K562 (cell line): Measurements from ENCODE around the gene HSD17B8. TPM values are rescaled to one million over a fixed set of nuclear protein-coding genes. Genes with fewer than 3 reads are reported as not detected.

Experiments used
- BDP1 ChIP-seq: IDR thresholded peaks from 3 replicates; pipeline ENCODE4 v1.6.1; 2011; ENCODE audit not compliant: insufficient read length, insufficient read depth
- CSDE1 ChIP-seq, 2 experiments: fragments of 450-650 bp; IDR thresholded peaks; 2 replicates each; pipeline ENCODE4 v1.6.1; 2016; ENCODE audit warnings: mild to moderate bottlenecking in 1 of 2
- FOXK2 ChIP-seq, 2 experiments: fragments of 450-650 bp; IDR thresholded peaks in 1 of 2; conservative IDR thresholded peaks in 1 of 2; 2 replicates each; pipeline ENCODE4 v1.6.1; 2016; ENCODE audit warnings: low read depth in 2 of 2, mild to moderate bottlenecking in 1 of 2
- MYC ChIP-seq, 2 experiments: fragments of 250-450 bp in 1 of 2; sonication (Bioruptor Pico) in 1 of 2; IDR thresholded peaks; 2 replicates each; pipeline versions ENCODE4 v1.5.1 to v1.6.1; 2012 to 2021; ENCODE audit warnings: low read depth in 2 of 2, borderline replicate concordance in 1 of 2, improper control_type of control experiment in 1 of 2, low read length in 1 of 2, mild to moderate bottlenecking in 1 of 2, moderate library complexity in 1 of 2
- RBFOX2 ChIP-seq: fragments of 200-400 bp; formaldehyde crosslinking; IDR thresholded peaks from 2 replicates; pipeline ENCODE4 v1.6.1; 2017; ENCODE audit warnings: low read depth, mild to moderate bottlenecking, low read length, moderate library complexity
- SREBF2 ChIP-seq: sonication (generic); formaldehyde crosslinking; IDR thresholded peaks from 2 replicates; pipeline ENCODE4 v1.4.0; 2020; ENCODE audit warnings: mild to moderate bottlenecking, missing genetic modification reagents
- STAT5B ChIP-seq: fragments of 250-450 bp; sonication (Bioruptor Pico); IDR thresholded peaks from 2 replicates; pipeline ENCODE4 v1.8.0; 2021; ENCODE audit warnings: mild to moderate bottlenecking, inconsistent platforms
- ZBTB7A ChIP-seq: IDR thresholded peaks from 2 replicates; pipeline ENCODE4 v1.6.1; 2011; ENCODE audit warnings: low read depth, mild to moderate bottlenecking, low read length, moderate library complexity, borderline replicate concordance; ENCODE audit not compliant: control insufficient read depth
- ZFX ChIP-seq: sonication (generic); formaldehyde crosslinking; IDR thresholded peaks from 2 replicates; pipeline ENCODE4 v1.8.0; 2022; ENCODE audit warnings: mild to moderate bottlenecking, missing genetic modification reagents, moderate library complexity
- ZKSCAN1 ChIP-seq: fragments of 150-350 bp; IDR thresholded peaks from 2 replicates; pipeline ENCODE4 v1.6.1; 2016; ENCODE audit warnings: low read depth, low read length
- ZNF282 ChIP-seq: sonication (generic); formaldehyde crosslinking; IDR thresholded peaks from 2 replicates; pipeline ENCODE4 v1.8.1; 2023; ENCODE audit warnings: missing genetic modification reagents
- ZNF431 ChIP-seq: sonication (generic); formaldehyde crosslinking; IDR thresholded peaks from 2 replicates; pipeline ENCODE4 v1.8.0; 2022; ENCODE audit warnings: mild to moderate bottlenecking, missing genetic modification reagents
- ZNF444 ChIP-seq: fragments of 250-450 bp; sonication (Bioruptor Pico); IDR thresholded peaks from 2 replicates; pipeline ENCODE4 v1.4.0; 2020; ENCODE audit warnings: mild to moderate bottlenecking, moderate library complexity
- ZNF77 ChIP-seq: fragments of 250-450 bp; sonication (Bioruptor Pico); IDR thresholded peaks from 2 replicates; pipeline ENCODE4 v1.5.0; 2020
- polyA plus RNA-seq, 8 experiments: library from polyadenylated mRNA; depleted of rRNA in 4 of 8; stranded (reverse) in 5 of 8; unstranded in 3 of 8; fragments of >200 nt; fragmentation: Nextera tagmentation in 2 of 8; fragmentation: Illumina TruSeq in 1 of 8; extraction: Ambion mirVana in 2 of 8; extraction: Trizol in 1 of 8; gene quantifications; 2 replicates each; pipeline versions ENCODE4 v1.2.1 to v1.2.3, GENCODE V29; 2011 to 2014; ENCODE audit warnings: inconsistent platforms in 1 of 8, missing spikeins in 1 of 8
- total RNA-seq, 7 experiments: library from RNA; depleted of rRNA in 6 of 7; stranded (reverse); fragments of >200 nt in 6 of 7; fragmentation: Illumina TruSeq in 2 of 7; extraction: Trizol in 2 of 7; gene quantifications; 2 replicates each; pipeline versions ENCODE4 v1.2.1 to v1.2.3, GENCODE V29; 2011 to 2021; ENCODE audit warnings: low replicate concordance in 1 of 7
- TF ChIP-seq, protein P1 (sequence below): sonication (generic); formaldehyde crosslinking; IDR thresholded peaks from 2 replicates; pipeline ENCODE4 v1.8.0; 2022; ENCODE audit warnings: missing genetic modification reagents, mild to moderate bottlenecking, moderate library complexity, borderline replicate concordance
- TF ChIP-seq, protein P2 (sequence below), 2 experiments: IDR thresholded peaks; 2 replicates each; pipeline ENCODE4 v1.6.1; 2011; ENCODE audit warnings: borderline replicate concordance in 1 of 2, control low read depth in 1 of 2, low read depth in 1 of 2, low read length in 1 of 2, mild to moderate bottlenecking in 1 of 2, mixed read lengths in 1 of 2, moderate library complexity in 1 of 2; ENCODE audit not compliant: insufficient read depth in 1 of 2, insufficient read length in 1 of 2, poor library complexity in 1 of 2, severe bottlenecking in 1 of 2; ENCODE audit errors: extremely low read depth in 1 of 2
- TF ChIP-seq, protein P3 (sequence below): fragments of 250-450 bp; sonication (Bioruptor Pico); IDR thresholded peaks from 2 replicates; pipeline ENCODE4 v1.4.0; 2020; ENCODE audit warnings: mild to moderate bottlenecking, moderate library complexity
- TF ChIP-seq, protein P4 (sequence below), 3 experiments: fragments of 200-800 bp in 1 of 3; sonication (Bioruptor generic) in 1 of 3; sonication (generic) in 1 of 3; formaldehyde crosslinking in 1 of 3; IDR thresholded peaks; 2 replicates each; pipeline versions ENCODE4 v1.6.1 to v1.8.0; 2016 to 2022; ENCODE audit warnings: mild to moderate bottlenecking in 2 of 3, missing compliant biosample characterization in 2 of 3, missing genetic modification characterization in 2 of 3, missing genetic modification reagents in 1 of 3

HSD17B8 gene
- total and polyA plus RNA-seq, 9 of the 15 experiments (the other 6 are each of a cell fraction or from before 2014, with no cell fraction given): 3.7 to 35.2 (median 14.2) TPM

DNA sequence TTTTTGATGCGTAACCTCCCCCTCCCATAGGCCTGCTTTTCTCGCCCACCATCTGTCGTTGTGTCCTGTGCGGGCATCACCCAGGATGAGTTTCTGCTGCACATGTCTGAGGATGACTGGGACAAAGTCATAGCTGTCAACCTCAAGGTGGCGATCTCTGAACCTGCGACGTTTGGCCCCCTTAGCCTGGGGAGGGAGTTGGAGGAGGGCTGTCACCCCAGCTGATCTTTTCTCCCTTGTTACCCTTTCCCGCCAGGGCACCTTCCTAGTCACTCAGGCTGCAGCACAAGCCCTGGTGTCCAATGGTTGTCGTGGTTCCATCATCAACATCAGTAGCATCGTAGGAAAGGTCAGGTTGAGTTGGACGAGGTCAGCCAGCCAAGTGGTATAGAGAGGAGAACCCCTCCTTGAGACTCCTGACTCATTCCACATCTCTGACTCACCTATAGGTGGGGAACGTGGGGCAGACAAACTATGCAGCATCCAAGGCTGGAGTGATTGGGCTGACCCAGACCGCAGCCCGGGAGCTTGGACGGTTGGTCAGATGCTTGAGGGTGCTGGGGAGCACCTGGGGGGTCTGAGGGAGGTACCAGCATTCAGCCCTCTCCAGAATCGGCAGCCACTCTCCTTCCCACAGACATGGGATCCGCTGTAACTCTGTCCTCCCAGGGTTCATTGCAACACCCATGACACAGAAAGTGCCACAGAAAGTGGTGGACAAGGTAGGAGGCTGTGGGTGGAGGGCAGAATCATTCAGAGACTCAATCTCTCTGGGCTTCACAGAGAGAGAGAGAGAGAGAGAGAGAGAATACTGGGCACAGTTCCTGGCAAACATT, 954 bp downstream of the HSD17B8 start (continued):
- TF ChIP-seq, protein P1, sequence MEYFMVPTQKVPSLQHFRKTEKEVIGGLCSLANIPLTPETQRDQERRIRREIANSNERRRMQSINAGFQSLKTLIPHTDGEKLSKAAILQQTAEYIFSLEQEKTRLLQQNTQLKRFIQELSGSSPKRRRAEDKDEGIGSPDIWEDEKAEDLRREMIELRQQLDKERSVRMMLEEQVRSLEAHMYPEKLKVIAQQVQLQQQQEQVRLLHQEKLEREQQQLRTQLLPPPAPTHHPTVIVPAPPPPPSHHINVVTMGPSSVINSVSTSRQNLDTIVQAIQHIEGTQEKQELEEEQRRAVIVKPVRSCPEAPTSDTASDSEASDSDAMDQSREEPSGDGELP (CRISPR knock-in tag): peak; percentile 73
- TF ChIP-seq ZNF431: no peak
- TF ChIP-seq ZKSCAN1: no peak
- TF ChIP-seq, protein P2, sequence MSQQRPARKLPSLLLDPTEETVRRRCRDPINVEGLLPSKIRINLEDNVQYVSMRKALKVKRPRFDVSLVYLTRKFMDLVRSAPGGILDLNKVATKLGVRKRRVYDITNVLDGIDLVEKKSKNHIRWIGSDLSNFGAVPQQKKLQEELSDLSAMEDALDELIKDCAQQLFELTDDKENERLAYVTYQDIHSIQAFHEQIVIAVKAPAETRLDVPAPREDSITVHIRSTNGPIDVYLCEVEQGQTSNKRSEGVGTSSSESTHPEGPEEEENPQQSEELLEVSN (IDR thresholded peaks at IDR 0.05; ENCODE audit: borderline replicate concordance in 1 of 2, extremely low read depth in 1 of 2, insufficient read depth in 1 of 2, insufficient read length in 1 of 2, low read depth in 1 of 2, low read length in 1 of 2, poor library complexity in 1 of 2, severe bottlenecking in 1 of 2): peak in 1 of 2 experiments; percentile 46
- TF ChIP-seq, protein P3, sequence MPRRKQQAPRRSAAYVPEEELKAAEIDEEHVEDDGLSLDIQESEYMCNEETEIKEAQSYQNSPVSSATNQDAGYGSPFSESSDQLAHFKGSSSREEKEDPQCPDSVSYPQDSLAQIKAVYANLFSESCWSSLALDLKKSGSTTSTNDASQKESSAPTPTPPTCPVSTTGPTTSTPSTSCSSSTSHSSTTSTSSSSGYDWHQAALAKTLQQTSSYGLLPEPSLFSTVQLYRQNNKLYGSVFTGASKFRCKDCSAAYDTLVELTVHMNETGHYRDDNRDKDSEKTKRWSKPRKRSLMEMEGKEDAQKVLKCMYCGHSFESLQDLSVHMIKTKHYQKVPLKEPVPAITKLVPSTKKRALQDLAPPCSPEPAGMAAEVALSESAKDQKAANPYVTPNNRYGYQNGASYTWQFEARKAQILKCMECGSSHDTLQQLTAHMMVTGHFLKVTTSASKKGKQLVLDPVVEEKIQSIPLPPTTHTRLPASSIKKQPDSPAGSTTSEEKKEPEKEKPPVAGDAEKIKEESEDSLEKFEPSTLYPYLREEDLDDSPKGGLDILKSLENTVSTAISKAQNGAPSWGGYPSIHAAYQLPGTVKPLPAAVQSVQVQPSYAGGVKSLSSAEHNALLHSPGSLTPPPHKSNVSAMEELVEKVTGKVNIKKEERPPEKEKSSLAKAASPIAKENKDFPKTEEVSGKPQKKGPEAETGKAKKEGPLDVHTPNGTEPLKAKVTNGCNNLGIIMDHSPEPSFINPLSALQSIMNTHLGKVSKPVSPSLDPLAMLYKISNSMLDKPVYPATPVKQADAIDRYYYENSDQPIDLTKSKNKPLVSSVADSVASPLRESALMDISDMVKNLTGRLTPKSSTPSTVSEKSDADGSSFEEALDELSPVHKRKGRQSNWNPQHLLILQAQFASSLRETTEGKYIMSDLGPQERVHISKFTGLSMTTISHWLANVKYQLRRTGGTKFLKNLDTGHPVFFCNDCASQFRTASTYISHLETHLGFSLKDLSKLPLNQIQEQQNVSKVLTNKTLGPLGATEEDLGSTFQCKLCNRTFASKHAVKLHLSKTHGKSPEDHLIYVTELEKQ (CRISPR knock-in tag): no peak
- no peak for TF ChIP-seq CSDE1 (IDR thresholded peaks at IDR 0.05)
- no peak for TF ChIP-seq ZNF282 (CRISPR knock-in tag)
- 0 out of 2 replicates have a peak, but pooled peaks have one; percentile 37 for TF ChIP-seq MYC (IDR thresholded peaks at IDR 0.05; ENCODE audit: low read depth, low read length)
- no peak for TF ChIP-seq MYC (CRISPR knock-in tag; IDR thresholded peaks at IDR 0.05; ENCODE audit: borderline replicate concordance, low read depth)
- TF ChIP-seq ZNF444 (CRISPR knock-in tag): no peak
- TF ChIP-seq, protein P4, sequence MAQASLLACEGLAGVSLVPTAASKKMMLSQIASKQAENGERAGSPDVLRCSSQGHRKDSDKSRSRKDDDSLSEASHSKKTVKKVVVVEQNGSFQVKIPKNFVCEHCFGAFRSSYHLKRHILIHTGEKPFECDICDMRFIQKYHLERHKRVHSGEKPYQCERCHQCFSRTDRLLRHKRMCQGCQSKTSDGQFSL (CRISPR knock-in tag; IDR thresholded peaks at IDR 0.05): 0 out of 2 replicates have a peak, but pooled peaks have one; percentile 39
- TF ChIP-seq, protein P4 (tag; IDR thresholded peaks at IDR 0.05): no peak
- TF ChIP-seq RBFOX2: no peak
- TF ChIP-seq SREBF2: no peak
- TF ChIP-seq FOXK2 (conservative IDR thresholded peaks at IDR 0.05 in 1 of 2, IDR thresholded peaks at IDR 0.05 in 1 of 2; ENCODE audit: low read depth in 2 of 2): no peak
- TF ChIP-seq ZBTB7A: peak; percentile 49; the same call in 1 of the 2 replicates
- TF ChIP-seq BDP1: no peak
- TF ChIP-seq ZNF77 (CRISPR knock-in tag): no peak
- TF ChIP-seq STAT5B (CRISPR knock-in tag): no peak
- TF ChIP-seq ZFX (CRISPR knock-in tag): no peak
